Erythroblast (primary cell): ENCODE results near the gene TNFRSF18.

Experiments used
- GATA1 ChIP-seq: IDR thresholded peaks from 2 replicates; pipeline ENCODE4 v1.6.1; 2011; ENCODE audit warnings: low read depth, mild to moderate bottlenecking, control low read depth, low read length, moderate library complexity
- POLR2A ChIP-seq: IDR thresholded peaks from 2 replicates; pipeline ENCODE4 v1.6.1; 2011; ENCODE audit warnings: mild to moderate bottlenecking, low read length

- TF ChIP-seq POLR2A (no peak), GATA1 (no peak)
Observed at GRCh38 chr1:1244192-1244811, 37.9 kb upstream of the TNFRSF18 start.
